ENCODE data around the gene GPHB5.
"Not testable (repeated sequence)": the region's sequence is repeated elsewhere in the genome, so short reads cannot be mapped to it uniquely, and the experiment has no call there.

The GPHB5 gene

GRCh38 chr14:63292805-63293204 is 25.9 kb downstream of the GPHB5 start:
- DNase-seq: no peak

GRCh38 chr14:63290741-63291430 is 27.8 kb downstream of the GPHB5 start:
- DNase-seq: no peak

- DNase-seq: no peak
Measured at GRCh38 chr14:63288853-63289252, 29.9 kb downstream of the GPHB5 start.

GRCh38 chr14:63287666-63288483 is 30.9 kb downstream of the GPHB5 start:
- no peak for DNase-seq

- DNase-seq: no peak
Measured at GRCh38 chr14:63286071-63286470, 32.7 kb downstream of the GPHB5 start.

GRCh38 chr14:63283884-63284248 is 34.9 kb downstream of the GPHB5 start:
- DNase-seq: no peak

- no peak for DNase-seq
Measured at GRCh38 chr14:63282997-63283883, 35.5 kb downstream of the GPHB5 start.

GRCh38 chr14:63279933-63280332 is 38.8 kb downstream of the GPHB5 start:
- DNase-seq: not testable (repeated sequence)

- no peak for DNase-seq
Measured at GRCh38 chr14:63277591-63278183, 41.0 kb downstream of the GPHB5 start.

- DNase-seq: no peak
Measured at GRCh38 chr14:63276492-63277342, 42.0 kb downstream of the GPHB5 start.

- no peak for DNase-seq
Measured at GRCh38 chr14:63276016-63276415, 42.7 kb downstream of the GPHB5 start.

- no peak for DNase-seq
Measured at GRCh38 chr14:63275611-63276010, 43.1 kb downstream of the GPHB5 start.

GRCh38 chr14:63273717-63274655 is 44.7 kb downstream of the GPHB5 start:
- no peak for DNase-seq

- DNase-seq: no peak
Measured at GRCh38 chr14:63273129-63273528, 45.6 kb downstream of the GPHB5 start.

- DNase-seq: no peak
Measured at GRCh38 chr14:63269561-63270225, 49.0 kb downstream of the GPHB5 start.

GRCh38 chr14:63268771-63269170 is 50.0 kb downstream of the GPHB5 start:
- DNase-seq: no peak

GRCh38 chr14:63267171-63267570 is 51.6 kb downstream of the GPHB5 start:
- DNase-seq: no peak

GRCh38 chr14:63266106-63266505 is 52.6 kb downstream of the GPHB5 start:
- no peak for DNase-seq
